Effector CD8-positive, alpha-beta T cell (primary cell): ENCODE data around the gene TTLL13.

Source experiments
- DNase-seq: peaks from one replicate; lab custom pipeline; 2025; lab: John Stamatoyannopoulos, UW
- total RNA-seq, 4 experiments: gene quantifications; one replicate each; lab custom pipeline; 2026; lab: John Stamatoyannopoulos, UW

TTLL13 gene, protein sequence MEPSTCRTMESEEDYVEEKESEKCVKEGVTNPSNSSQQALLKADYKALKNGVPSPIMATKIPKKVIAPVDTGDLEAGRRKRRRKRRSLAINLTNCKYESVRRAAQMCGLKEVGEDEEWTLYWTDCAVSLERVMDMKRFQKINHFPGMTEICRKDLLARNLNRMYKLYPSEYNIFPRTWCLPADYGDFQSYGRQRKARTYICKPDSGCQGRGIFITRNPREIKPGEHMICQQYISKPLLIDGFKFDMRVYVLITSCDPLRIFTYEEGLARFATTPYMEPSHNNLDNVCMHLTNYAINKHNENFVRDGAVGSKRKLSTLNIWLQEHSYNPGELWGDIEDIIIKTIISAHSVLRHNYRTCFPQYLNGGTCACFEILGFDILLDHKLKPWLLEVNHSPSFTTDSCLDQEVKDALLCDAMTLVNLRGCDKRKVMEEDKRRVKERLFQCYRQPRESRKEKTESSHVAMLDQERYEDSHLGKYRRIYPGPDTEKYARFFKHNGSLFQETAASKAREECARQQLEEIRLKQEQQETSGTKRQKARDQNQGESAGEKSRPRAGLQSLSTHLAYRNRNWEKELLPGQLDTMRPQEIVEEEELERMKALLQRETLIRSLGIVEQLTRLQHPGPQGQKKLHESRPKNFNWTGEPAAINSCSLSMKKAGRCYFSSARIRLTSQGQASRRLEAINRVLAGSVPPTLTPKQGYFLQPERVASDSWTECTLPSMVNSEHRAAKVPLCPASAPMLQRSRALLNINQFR
- total RNA-seq, result 0.09 to 0.37 (median 0.33) reads per million in 4 experiments

DNA sequence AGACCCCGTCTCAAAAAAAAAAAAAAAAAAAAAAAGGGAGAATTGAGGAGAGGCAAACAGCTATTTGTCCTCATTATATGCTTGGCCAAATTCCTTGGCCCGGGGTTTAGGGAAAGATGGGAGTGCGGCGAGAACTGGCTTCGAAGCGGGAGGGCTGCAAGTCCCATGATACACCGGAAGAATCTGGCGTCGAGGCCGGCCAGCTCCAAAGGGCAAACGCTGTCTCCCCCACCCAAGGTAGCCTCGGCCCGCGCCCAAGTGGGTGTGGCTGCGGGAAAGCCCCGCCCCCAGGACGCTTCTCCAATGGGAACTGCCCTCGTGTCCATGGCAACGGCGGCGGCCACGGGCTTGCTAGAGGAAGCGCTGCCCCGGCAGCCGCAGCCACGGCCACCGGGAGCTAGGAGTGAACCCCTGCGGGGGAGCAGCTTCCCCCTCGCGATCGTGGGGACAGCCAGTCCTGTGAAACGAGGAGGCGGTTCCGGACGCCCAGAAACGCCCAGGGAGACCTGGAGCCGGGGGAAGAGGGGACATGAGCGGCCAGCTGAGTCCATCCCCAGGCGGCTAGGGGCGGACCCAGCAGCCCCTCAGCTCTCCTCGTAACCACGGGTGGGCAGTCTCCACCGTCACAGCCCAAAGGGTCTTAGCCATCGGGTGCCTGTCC, at the start of gene TTLL13:
Gene TTLL13, plus strand, starts transcription at position 354 of the 661 bp plus-strand sequence. CDS start 1,075 bp downstream, outside the sequence.
- DNase-seq, result no peak

DNA sequence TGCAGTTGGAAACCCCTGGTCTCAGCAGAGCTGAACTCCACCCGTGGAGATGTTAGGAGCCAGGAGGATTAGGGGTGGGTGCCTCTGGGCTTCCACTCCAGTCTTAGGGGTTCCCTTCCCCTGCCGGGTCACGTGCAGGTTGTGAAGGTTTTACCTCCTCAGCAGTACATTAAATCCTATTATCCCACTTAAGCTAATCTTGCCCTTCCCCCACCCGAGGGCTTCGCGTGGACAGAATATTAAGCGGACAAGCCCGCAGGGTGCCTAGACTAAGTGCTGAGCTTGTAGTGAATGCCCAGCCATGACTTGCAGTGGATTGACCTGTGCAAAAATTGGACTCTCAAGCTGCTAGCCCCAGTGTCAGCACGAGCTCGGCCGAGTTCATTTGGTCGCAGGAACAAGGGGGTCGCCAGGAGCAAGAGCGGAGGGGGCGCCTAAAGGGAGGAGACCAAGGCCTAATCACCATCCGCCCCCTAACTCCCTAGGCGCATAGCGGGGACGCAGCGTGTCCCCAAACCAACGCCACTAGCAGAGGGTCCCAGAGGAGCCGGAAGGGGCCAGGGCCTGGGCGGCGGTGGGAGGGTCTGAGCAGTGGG, 48.7 kb upstream of the TTLL13 start:
- no peak for DNase-seq

DNA sequence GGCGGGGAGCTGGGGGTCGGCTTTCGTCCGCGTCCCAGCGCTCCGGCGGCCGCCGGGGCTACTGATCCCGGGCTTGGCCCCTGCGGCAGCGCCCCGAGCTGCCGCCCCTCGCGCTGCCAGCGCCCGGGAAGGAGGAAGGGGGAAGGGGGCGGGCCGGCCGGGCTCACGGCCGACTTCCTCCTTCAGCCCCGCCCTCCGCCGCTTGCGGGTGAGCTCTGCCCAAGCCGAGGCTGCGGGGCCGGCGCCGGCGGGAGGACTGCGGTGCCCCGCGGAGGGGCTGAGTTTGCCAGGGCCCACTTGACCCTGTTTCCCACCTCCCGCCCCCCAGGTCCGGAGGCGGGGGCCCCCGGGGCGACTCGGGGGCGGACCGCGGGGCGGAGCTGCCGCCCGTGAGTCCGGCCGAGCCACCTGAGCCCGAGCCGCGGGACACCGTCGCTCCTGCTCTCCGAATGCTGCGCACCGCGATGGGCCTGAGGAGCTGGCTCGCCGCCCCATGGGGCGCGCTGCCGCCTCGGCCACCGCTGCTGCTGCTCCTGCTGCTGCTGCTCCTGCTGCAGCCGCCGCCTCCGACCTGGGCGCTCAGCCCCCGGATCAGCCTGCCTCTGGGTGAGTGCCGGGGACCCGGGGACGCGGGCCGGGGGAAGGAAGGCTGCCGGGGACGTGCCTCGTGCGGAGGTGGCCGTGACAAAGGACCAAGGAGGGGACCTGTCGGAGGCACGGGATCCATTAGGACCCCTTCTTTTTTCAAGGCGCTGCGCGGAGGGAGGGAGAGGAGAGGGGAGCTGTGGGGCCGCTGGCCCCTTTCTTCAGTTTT, 48.0 kb upstream of the TTLL13 start, which contains the start of gene SEMA4B:
Gene SEMA4B, plus strand, starts transcription at position 201 of the 814 bp plus-strand sequence. Its CDS starts 249 bp downstream, at position 450.
- DNase-seq, result peak; percentile 60

DNA sequence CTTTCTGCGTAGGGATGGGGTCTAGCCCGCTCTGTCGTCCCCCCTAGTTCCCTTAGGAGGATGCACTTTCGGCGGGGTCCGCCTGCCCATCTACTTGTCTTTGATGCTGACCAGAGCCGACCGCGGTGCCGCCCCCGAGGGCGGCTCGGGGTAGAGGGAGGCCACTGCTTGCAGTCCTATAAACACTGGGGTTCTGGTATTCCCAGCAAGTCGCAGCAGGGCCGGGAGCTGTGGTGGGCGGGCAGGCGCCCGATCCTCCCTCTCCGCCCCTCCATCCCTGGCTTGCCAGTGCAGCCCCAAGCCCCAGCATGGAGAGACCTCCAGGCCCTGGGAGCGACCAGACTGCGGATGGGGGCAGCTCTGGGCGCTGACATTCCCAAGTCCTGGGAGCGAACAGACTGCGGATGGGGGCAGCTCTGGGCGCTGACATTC, 47.4 kb upstream of the TTLL13 start:
- DNase-seq, result no peak

DNA sequence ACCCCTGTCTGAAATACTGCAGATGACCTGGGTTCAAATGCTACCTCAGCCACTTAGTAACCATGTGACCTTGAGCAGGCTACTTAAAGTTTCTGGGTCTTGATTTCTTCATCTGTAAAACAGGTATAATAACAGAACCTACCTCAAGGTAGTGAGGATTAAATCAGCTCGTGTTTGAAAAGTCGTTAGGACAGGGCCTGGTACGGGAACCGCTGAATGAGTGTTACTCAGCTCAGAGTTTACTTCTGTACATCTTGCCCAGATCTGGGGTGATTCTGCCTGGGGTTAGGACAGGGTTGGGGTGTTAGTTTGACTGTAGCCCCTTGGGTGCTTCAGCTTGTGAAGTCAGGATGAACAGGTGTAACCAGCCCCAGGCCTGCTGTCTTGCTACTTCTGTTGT, 46.4 kb upstream of the TTLL13 start:
- no peak for DNase-seq

DNA sequence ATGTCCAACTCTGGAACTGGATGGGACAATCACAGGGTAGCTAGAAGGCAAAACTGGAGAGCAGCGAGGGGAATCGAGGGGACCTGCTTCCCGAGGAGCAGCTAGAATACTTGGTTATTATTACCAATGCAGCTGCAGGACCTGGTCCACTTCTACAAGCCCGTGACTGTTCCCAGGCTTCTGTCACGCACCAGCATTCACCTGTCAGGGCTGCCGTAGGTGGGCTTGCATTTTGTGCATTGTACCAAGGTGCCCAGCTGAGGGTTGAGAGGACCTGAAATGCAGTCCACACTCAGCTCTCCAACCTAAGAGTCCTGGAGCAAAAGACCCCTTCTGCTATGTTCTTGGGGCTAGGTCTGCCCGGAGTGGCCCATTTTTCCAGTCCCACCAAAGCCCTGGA, 45.9 kb upstream of the TTLL13 start:
- DNase-seq, result no peak

DNA sequence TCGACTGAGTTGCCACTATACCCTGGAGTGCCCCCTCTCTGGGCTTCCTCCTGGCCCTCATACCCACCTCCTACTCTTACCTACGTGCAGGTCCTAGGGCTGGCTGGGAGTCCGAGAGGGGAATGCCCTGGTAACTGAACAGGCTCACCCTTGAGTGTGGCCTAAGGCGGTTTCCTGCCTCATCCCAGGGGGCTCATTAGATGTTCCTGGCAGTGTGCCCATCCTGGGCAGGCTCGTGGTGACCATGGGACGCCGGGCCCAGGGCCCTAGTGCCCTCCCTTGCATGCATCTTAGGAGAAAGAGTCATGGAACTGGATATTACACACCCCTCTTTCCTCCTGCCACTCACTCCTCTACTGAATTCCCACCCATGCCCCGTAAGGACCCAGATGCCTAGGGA, 45.4 kb upstream of the TTLL13 start:
- no peak for DNase-seq

DNA sequence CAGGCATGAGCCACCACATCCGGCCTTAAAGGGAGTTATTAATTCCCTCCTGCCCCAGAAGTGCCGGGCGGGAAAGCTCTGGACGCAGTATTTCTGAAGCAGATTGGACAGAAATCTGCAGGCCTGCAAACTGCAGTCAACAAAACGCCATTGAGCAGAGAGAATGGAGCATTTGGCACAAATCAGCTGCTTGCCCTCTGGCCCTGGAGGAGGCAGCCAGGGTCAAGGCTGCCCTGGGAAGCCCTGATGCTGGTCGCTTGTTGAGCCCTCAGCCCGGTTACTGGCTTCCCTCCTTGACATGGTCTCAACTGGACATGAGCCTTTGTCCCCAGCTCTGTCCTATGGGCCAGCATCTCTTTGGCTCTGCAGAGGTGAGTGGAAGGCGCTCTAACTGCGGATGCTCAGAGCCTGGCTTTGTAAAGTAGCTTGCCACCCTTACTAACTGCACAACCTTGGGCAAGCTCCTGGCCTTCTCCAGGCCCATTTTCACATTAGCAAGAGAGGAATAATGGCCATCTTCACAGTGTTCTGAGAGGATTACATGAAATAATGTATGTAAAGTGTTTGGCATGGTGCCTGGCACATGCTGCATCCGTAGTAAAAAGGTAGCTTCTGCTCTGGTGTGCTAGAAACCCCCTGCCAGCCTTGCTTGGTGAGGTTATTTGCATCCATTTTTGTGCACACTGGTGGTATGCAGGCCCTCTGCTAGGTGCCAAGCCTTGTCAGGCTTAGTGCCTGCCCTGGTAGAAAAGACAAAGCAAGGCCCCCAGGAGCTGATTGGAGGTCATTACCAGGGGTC, 44.1 kb upstream of the TTLL13 start:
- DNase-seq, result no peak

DNA sequence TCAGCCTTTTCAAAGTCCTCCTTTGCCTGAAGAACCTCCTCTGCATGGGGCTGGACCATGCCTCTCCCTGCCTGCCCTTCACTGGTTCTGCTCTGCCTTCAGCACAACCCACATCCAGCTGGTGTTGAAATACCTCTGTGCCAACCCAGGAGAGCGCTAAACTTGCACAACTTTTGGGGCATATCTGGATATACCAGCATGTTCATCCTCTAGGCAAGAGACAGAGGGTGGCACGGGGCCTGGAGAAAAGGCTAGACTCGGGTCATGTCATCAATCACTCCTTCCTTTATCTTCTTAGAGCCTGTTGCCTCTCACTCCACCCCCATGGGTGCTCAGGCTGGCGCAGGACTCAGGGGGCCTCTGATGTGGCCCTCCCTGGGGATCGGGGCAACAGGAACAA, 43.5 kb upstream of the TTLL13 start:
- DNase-seq, result no peak

DNA sequence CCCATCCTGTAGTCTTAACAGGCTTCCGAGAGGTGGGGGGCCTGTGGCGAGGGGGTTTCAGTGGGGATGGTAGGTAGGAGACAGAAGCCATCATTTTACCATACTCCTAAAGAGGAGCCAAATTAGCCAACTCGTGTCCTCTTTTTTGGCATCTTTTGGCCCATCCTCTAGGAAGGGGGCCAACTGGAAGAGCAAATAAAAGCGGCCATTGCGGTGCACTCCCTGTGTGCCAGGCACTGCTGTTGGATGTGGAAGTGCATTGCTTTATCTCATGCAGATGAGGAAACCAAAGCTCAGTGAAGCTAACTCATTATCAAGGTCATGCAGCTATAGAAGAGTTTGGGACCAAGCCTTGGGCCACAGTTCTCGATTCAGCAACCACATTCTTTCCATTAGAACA, 42.1 kb upstream of the TTLL13 start:
- no peak for DNase-seq

DNA sequence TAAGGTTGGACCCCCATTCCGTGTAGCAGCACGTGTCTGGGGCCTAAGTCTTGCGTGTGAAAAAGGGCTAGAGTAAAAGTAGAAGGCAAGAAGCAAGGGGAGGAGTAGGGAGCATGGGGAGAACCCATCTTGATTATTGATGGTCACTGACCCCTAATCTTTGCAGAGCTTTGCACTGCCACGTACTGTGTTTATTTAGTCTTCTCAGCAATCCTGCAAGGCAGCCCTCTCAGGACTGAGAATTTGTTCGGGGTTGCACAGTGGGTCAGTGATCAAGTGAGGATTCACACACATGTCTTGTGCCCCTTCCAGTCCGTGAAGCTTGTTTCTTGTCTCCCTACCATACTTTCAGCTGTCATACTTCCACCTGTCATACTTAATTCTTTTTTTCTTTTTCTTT, 41.0 kb upstream of the TTLL13 start:
- no peak for DNase-seq

DNA sequence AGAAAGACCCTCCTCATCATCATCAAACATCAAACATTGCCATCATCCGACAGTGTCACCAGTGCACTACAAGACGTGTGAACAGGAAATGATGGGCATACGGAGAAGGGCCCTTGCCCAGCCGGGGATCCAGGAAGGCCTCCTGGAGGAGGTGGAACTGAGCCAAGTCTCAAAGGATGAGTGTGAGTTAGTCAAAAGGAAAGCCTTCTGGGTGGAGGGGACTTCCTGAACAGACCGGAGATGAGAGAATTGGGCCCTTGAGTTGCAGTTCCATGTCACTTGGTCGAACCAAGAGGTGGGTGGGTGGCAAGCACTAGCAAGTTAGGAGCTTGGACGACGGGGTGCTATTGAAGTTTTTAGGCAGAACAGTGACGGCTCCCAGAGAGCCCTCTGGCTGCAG, 39.8 kb upstream of the TTLL13 start:
- no peak for DNase-seq

DNA sequence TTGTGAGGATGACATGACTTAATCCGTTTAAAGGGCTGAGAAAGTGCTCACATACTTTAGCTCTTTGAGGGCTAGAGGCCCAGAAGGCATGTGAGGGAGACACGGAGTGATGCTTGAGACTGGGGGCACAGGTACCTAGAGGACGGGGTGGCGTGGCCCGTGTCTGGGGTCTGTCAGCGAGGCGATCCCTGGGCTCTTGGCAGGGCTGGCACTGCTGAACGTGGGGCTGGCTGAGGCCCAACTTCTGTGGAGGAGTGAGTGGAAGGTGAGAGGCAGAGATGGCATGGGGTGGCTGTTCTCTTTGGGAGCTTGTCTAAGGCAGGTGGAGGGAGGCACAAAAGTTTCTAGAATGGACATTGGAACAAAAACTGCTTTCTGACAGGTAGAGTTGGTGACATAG, 38.8 kb upstream of the TTLL13 start:
- no peak for DNase-seq

DNA sequence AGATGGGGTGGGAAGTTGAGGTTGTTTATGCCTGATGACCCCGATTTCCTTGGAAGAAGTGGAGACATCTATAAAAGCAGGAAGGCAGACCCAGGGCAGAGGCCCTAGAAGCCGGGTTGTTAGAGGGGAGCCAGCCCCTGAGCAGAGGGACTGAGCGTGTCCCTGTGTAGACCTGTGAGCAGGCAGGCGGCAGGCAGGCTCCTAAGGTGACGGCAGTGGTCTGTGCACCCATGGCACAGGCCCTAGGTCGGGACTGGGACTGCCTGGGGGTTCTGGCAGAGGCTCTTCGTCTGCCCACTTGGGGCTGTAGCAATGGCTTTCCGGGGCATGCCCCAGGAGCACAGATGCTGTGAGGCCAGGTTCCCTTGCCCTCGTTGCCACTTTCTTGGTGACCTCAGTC, 38.3 kb upstream of the TTLL13 start:
- DNase-seq, result no peak

DNA sequence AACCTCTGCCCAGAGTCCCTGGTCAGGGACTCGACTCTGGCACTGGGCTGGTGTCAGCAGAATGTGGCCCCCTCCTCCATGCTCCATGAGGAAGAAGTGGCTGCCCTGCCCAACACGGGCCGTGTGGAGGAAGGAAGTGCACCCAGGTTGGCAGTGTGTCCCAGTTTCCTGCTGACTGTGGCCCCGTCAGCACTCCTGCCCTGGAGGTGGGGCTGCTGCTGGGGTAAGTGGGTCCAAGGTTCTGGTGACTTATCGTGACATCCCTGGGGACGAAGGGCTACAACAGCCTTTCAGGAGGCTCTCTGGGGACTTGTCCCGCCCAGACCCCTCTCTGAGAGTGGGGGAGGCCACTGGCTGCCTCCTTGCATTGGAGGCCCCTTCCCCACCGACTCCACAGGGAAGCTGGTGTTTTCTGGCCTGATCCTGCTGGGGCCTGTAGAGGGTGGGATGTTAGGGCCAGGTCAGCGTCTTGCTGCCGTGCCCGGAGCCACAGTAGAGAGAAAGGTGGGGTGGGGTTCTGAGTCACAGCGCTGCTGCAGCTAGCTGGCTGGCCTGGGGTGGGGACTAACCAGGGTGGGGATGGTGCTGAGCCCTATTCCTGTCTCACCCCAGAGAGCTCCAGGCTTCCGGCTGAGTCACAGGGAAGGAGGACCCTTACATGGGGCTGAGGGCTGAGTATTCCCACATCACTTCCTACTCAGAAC, 37.8 kb upstream of the TTLL13 start:
- no peak for DNase-seq

DNA sequence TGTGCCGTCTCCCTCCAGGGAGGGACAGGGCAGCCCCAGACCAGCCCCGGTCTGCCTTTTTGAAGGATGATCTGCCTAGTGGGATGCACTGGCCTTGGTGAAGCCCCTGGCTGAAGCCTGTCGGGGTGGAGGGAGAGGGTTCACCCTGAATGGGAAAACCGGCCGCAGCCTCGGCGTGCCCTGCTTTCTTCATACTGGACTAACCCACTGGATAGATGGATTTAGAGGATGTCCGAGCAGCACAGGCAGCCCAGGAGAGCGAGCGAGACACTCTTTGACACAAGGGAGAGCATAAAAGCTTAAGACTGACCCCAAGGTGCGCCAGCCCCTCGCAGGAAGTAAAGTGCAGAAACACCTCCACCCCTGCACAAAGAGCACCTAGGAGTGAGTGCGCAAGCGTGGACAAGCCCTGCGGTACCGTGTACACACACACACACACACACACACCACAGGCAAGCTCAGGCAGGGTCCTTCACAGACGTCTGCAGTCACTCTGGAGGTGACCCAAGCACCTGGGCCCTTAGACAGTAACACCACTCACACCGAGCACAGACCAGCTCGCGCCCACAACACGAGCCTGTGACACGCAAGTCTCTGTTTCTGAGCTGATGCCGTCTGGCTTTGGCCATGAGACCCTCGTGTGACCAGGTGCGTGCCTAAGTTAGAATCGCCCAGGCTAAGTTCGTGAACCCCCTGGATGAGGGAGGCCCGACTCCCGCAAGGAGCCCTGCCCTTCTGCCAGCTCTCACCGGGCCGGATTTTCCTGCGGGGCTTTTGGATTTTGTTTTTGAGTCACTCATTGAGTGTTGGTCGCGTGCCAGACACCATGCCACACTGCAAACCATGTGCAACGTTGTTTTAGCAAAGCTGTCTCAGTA, 36.9 kb upstream of the TTLL13 start:
- DNase-seq, result no peak

DNA sequence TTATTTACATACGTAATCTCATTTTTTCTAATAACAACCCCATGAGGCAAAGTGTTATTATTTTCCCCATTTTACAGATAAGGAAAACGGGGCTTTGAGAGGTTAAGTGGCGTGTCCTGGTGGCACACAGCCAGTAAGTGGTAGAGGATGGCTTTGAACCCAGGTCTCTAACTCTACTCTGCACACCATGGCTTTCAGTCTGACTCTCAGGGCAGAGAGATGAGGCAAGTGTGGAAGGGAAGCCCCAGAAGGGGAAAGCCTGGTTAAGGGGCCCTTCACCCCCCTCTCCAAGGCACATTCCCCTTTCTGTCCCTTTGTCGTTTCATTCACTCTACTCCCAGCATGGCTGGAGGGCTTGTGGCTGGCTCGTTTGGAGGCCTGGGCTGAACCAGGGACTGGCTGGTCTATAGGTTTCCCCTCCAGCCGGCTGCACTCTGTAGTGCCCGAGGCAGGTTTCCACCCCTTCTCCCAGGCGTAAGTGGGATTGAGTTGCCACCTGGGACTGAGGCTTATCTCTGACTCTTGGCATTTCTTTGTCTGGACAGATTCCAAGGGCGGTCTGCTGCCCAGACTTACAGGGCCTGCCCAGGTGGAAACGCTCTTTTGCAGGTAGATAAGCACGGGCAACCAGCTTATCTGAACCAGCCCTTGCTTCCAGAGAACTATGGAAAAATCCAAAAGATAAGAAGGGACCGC, 36.1 kb upstream of the TTLL13 start:
- DNase-seq, result no peak

DNA sequence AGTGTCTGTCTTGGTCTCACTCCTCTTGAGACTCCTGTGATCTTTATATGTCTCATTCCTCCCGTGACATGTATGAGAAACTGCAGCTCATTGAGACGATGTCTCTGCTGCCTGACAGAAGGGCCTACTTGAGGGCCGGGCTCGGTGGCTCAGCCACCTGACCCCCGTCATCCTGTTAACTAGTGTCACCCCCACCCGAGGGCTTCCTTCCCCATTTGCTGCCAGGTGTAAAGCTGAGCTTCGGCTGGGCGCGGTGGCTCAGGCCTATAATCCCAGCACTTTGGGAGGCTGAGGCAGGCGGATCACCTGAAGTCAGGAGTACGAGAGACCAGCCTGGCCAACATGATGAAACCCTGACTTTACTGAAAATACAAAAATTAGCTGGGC, 35.5 kb upstream of the TTLL13 start:
- DNase-seq, result no peak
